Smooth muscle cell (in vitro differentiated cells): ENCODE results near the gene PLA2G15. TPM values are rescaled to one million over a fixed set of nuclear protein-coding genes. Genes with fewer than 3 reads are reported as not detected.

Experiments used
- DNase-seq: peaks from one replicate; lab custom pipeline; 2025; ENCODE audit not compliant: unreplicated experiment; lab: John Stamatoyannopoulos, UW
- H2AFZ ChIP-seq: fragments of 200-600 bp; sonication (generic); 2 replicates; pipeline ENCODE4 v1.6.0; 2016; ENCODE audit warnings: antibody characterized with exemption, low read depth, mild to moderate bottlenecking
- H3F3A ChIP-seq: fragments of 200-600 bp; sonication (generic); 2 replicates; pipeline ENCODE4 v1.6.0; 2017; ENCODE audit warnings: antibody characterized with exemption, low read depth
- H3K27ac ChIP-seq: fragments of 200-600 bp; sonication (generic); 2 replicates; pipeline ENCODE4 v1.5.1; 2016; ENCODE audit warnings: low read depth, mild to moderate bottlenecking
- H3K27me3 ChIP-seq: fragments of 200-600 bp; sonication (generic); 2 replicates; pipeline ENCODE4 v1.6.1; 2016; ENCODE audit warnings: low read depth, mild to moderate bottlenecking
- H3K36me3 ChIP-seq: fragments of 200-600 bp; sonication (generic); 2 replicates; pipeline ENCODE4 v1.5.1; 2016; ENCODE audit warnings: low read depth
- H3K4me1 ChIP-seq: fragments of 200-600 bp; sonication (generic); 2 replicates; pipeline ENCODE4 v1.5.1; 2016; ENCODE audit warnings: low read depth
- H3K4me2 ChIP-seq: fragments of 200-600 bp; sonication (generic); 2 replicates; pipeline ENCODE4 v1.6.0; 2016; ENCODE audit warnings: mild to moderate bottlenecking
- H3K4me3 ChIP-seq: fragments of 200-600 bp; sonication (generic); 2 replicates; pipeline ENCODE4 v1.5.1; 2016; ENCODE audit warnings: mild to moderate bottlenecking
- H3K79me2 ChIP-seq: fragments of 200-600 bp; sonication (generic); 2 replicates; pipeline ENCODE4 v1.6.0; 2016; ENCODE audit warnings: low read depth, mild to moderate bottlenecking
- H3K9ac ChIP-seq: fragments of 200-600 bp; sonication (generic); 2 replicates; pipeline ENCODE4 v1.6.0; 2016; ENCODE audit warnings: low read depth
- H3K9me3 ChIP-seq: fragments of 200-600 bp; sonication (generic); replicated peaks from 2 replicates; pipeline ENCODE4 v1.5.1; 2016; ENCODE audit warnings: low read depth
- H4K20me1 ChIP-seq: fragments of 200-600 bp; sonication (generic); 2 replicates; pipeline ENCODE4 v1.6.0; 2016; ENCODE audit warnings: low read depth
- WGBS: methylation state at CpG from one replicate; pipeline ENCODE4 v1.1.7; 2016; ENCODE audit warnings: low lambda C conversion rate; 5-methylcytosine and 5-hydroxymethylcytosine counted together
- polyA plus RNA-seq: library from polyadenylated mRNA; unstranded; fragments of >200 nt; fragmentation: Nextera tagmentation; extraction: Ambion mirVana; gene quantifications from 2 replicates; pipeline ENCODE4 v1.2.1, GENCODE V29; 2016
- total RNA-seq: library from RNA; depleted of rRNA; stranded (reverse); fragments of >200 nt; gene quantifications from 2 replicates; pipeline ENCODE4 v1.2.3, GENCODE V29; 2014
- TF ChIP-seq, protein P1 (sequence below): fragments of 200-600 bp; sonication (generic); IDR thresholded peaks from 2 replicates; pipeline ENCODE4 v1.5.1; 2017; ENCODE audit warnings: borderline replicate concordance, mild to moderate bottlenecking, antibody characterized with exemption; ENCODE audit not compliant: insufficient read depth, poor library complexity, severe bottlenecking

PLA2G15 gene
- total and polyA plus RNA-seq, 2 experiments from 2014 or later = 22.5 to 38.3 TPM

DNA sequence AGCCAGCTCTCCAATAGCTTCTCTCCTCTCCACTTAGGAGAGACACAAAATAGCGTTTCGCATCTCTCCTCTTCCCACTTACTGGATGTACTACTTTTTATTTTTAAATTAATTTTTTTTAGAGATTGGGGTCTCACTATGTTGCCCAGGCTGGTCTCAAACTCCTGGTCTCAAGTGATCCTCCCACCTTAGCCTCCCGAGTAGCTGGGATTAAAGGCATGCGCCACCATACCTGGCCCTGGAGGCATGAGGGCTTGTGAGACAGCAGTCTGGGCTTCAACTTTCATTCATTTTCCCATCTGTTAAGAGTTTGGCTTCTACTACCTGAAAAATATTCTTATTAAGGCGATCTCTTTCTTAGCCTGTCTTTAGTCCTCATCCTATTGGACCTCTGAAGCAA, 47.3 kb downstream of the PLA2G15 start:
- Histone ChIP-seq H3K27ac (no peak overlapping the region), H3K4me3 (no peak overlapping the region), H3K27me3 (no peaks in the 10 kb centered on the region), H4K20me1 (peaks cover 56% of the 10 kb centered on the region), H3K36me3 (peaks cover 4% of the 10 kb centered on the region), H2AFZ (no peak overlapping the region), H3K9me3 (no peaks in the 10 kb centered on the region), H3F3A (no peaks in the 10 kb centered on the region), H3K79me2 (no peaks in the 10 kb centered on the region), H3K4me1 (no peaks in the 10 kb centered on the region), H3K4me2 (no peak overlapping the region), H3K9ac (no peak overlapping the region)
- no peak for DNase-seq
- 95% methylated on average over 5 of the region's 5 CpGs for WGBS
- TF ChIP-seq, protein P1, sequence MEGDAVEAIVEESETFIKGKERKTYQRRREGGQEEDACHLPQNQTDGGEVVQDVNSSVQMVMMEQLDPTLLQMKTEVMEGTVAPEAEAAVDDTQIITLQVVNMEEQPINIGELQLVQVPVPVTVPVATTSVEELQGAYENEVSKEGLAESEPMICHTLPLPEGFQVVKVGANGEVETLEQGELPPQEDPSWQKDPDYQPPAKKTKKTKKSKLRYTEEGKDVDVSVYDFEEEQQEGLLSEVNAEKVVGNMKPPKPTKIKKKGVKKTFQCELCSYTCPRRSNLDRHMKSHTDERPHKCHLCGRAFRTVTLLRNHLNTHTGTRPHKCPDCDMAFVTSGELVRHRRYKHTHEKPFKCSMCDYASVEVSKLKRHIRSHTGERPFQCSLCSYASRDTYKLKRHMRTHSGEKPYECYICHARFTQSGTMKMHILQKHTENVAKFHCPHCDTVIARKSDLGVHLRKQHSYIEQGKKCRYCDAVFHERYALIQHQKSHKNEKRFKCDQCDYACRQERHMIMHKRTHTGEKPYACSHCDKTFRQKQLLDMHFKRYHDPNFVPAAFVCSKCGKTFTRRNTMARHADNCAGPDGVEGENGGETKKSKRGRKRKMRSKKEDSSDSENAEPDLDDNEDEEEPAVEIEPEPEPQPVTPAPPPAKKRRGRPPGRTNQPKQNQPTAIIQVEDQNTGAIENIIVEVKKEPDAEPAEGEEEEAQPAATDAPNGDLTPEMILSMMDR = no peak

DNA sequence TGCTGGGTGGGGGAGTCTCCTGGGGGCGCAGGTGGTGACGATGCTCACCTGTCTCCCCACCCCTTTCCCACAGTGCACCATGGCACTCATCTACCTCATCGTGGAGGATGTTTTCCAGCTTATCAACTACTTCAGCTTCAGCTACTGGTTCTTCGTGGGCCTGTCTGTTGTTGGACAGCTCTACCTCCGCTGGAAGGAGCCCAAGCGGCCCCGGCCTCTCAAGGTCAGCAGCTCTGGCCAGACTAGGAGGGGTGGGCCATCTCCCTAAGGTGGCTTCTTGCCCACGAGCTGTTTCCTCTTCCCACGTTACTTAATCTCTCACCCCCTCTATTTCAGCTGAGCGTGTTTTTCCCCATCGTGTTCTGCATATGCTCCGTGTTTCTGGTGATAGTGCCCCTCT, 51.1 kb downstream of the PLA2G15 start:
- Histone ChIP-seq H3F3A (peaks cover 23% of the 10 kb centered on the region), H3K36me3 (peaks cover 7% of the 10 kb centered on the region), H3K4me1 (peaks cover 4% of the 10 kb centered on the region), H4K20me1 (peaks cover 70% of the 10 kb centered on the region), H3K4me3 (no peak overlapping the region), H3K27ac (no peak overlapping the region), H3K9me3 (no peaks in the 10 kb centered on the region), H3K79me2 (no peaks in the 10 kb centered on the region), H2AFZ (no peak overlapping the region), H3K9ac (no peak overlapping the region), H3K27me3 (no peaks in the 10 kb centered on the region), H3K4me2 (no peak overlapping the region)
- WGBS = 98% methylated on average over 12 of the region's 12 CpGs
- DNase-seq = no peak
- TF ChIP-seq, protein P1 = no peak

DNA sequence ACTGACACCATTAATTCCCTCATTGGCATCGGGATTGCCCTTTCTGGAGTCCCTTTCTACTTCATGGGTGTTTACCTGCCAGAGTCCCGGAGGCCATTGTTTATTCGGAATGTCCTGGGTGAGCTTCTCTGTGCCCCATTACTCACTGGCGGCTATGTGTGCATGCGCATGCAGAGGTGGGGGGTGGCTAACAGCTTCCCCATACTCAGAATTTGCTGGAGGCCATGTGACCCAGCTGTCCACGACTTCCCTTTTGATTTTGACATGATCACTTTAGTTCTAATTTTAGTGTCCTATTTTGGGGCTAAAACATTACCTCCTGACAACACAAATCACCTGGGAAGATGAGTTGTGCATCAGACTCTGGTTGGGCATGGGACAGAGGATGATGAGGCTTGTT, 51.5 kb downstream of the PLA2G15 start:
- Histone ChIP-seq H3K4me2 (no peak overlapping the region), H3K27ac (no peak overlapping the region), H4K20me1 (peaks cover 73% of the 10 kb centered on the region), H3K4me1 (peaks cover 4% of the 10 kb centered on the region), H3F3A (peaks cover 27% of the 10 kb centered on the region), H3K79me2 (no peaks in the 10 kb centered on the region), H3K4me3 (no peak overlapping the region), H3K27me3 (no peaks in the 10 kb centered on the region), H3K9ac (no peak overlapping the region), H3K9me3 (no peaks in the 10 kb centered on the region), H3K36me3 (peaks cover 7% of the 10 kb centered on the region), H2AFZ (no peak overlapping the region)
- TF ChIP-seq, protein P1 = no peak
- DNase-seq = no peak
- 98% methylated on average over 6 of the region's 6 CpGs for WGBS

DNA sequence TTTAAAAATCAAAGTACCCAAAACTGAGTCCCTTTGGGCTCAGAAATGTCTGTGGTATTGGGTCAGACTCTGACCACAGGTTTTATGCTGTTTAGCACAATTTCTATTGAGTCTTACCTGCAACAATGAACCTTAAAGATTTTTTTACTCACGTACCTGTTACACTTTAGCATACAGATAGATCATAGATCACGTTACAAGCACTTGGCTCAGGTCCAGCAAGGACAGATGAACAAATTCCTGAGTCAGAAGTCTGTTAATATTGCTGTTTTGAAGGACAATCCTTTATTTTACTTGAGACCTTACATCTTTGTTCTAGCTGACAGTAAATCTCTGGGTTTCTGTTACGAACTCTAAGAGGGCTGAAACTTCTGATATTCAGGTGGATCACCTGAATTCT, 52.7 kb downstream of the PLA2G15 start:
- Histone ChIP-seq H2AFZ (no peak overlapping the region), H3K79me2 (no peaks in the 10 kb centered on the region), H3F3A (peaks cover 33% of the 10 kb centered on the region), H3K4me3 (no peak overlapping the region), H3K36me3 (peaks cover 7% of the 10 kb centered on the region), H3K4me2 (no peak overlapping the region), H3K9me3 (no peaks in the 10 kb centered on the region), H3K4me1 (peaks cover 4% of the 10 kb centered on the region), H4K20me1 (peaks cover 84% of the 10 kb centered on the region), H3K27me3 (no peaks in the 10 kb centered on the region), H3K9ac (no peak overlapping the region), H3K27ac (peak overlapping the region; percentile 62)
- TF ChIP-seq, protein P1 = no peak
- DNase-seq = no peak
- 89% methylated on average over 3 of the region's 3 CpGs for WGBS
